Neuronal stem cell (in vitro differentiated cells): Measurements from ENCODE around the gene S100A8.

Source experiments
- DNase-seq: peaks from one replicate; pipeline ENCODE4 v3.0.0-alpha.2; 2013; ENCODE audit warnings: low spot score
- H2AFZ ChIP-seq: one replicate; pipeline ENCODE4 v1.6.1; 2013; ENCODE audit warnings: mild to moderate bottlenecking, low read length, inconsistent platforms
- H2AK5ac ChIP-seq: 2 replicates; pipeline ENCODE4 v1.6.1; 2013; ENCODE audit warnings: low read depth, mild to moderate bottlenecking, inconsistent platforms, low read length, moderate library complexity, mixed read lengths
- H2BK120ac ChIP-seq: 2 replicates; pipeline ENCODE4 v1.6.1; 2013; ENCODE audit warnings: low read depth, mild to moderate bottlenecking, inconsistent platforms, low read length, moderate library complexity, mixed read lengths
- H2BK12ac ChIP-seq: one replicate; pipeline ENCODE4 v1.6.1; 2013; ENCODE audit warnings: low read length, inconsistent platforms
- H2BK15ac ChIP-seq: 2 replicates; pipeline ENCODE4 v1.6.1; 2013; ENCODE audit warnings: mild to moderate bottlenecking, low read length, inconsistent platforms, mixed read lengths
- H2BK5ac ChIP-seq: one replicate; pipeline ENCODE4 v1.6.1; 2013; ENCODE audit warnings: inconsistent platforms, mild to moderate bottlenecking, low read length, moderate library complexity
- H3K14ac ChIP-seq: one replicate; pipeline ENCODE4 v1.6.1; 2013; ENCODE audit warnings: low read length, inconsistent platforms
- H3K18ac ChIP-seq: 2 replicates; pipeline ENCODE4 v1.6.1; 2013; ENCODE audit warnings: low read length, inconsistent platforms
- H3K23ac ChIP-seq: 2 replicates; pipeline ENCODE4 v1.6.1; 2013; ENCODE audit warnings: low read depth, mild to moderate bottlenecking, mixed read lengths, low read length, inconsistent platforms; ENCODE audit not compliant: poor library complexity
- H3K27ac ChIP-seq: replicated peaks from 3 replicates; pipeline ENCODE4 v1.5.1; 2013; ENCODE audit warnings: low read length, inconsistent platforms
- H3K27me3 ChIP-seq, 3 experiments: 2 replicates each; pipeline ENCODE4 v1.6.1; 2013; ENCODE audit warnings: low read length in 3 of 3, mild to moderate bottlenecking in 2 of 3, inconsistent platforms in 1 of 3, low read depth in 1 of 3, mixed read lengths in 1 of 3, moderate library complexity in 1 of 3; ENCODE audit not compliant: control insufficient read depth in 3 of 3, insufficient read depth in 3 of 3
- H3K36me3 ChIP-seq, 2 donors: replicated peaks in 1 of 2; 2 replicates each; pipeline ENCODE4 v1.6.1; 2013; ENCODE audit warnings: low read length in 2 of 2; ENCODE audit not compliant: control insufficient read depth in 2 of 2, insufficient read depth in 2 of 2
- H3K4ac ChIP-seq: 2 replicates; pipeline ENCODE4 v1.6.1; 2013; ENCODE audit warnings: inconsistent platforms, mild to moderate bottlenecking, low read length, moderate library complexity
- H3K4me1 ChIP-seq, 2 donors: 1 replicate in 1 of 2; 2 replicates in 1 of 2; pipeline ENCODE4 v1.6.1; 2013; ENCODE audit warnings: low read length in 2 of 2, low read depth in 1 of 2; ENCODE audit not compliant: control insufficient read depth in 2 of 2, insufficient read depth in 1 of 2
- H3K4me2 ChIP-seq: one replicate; pipeline ENCODE4 v1.6.1; 2013; ENCODE audit warnings: mild to moderate bottlenecking, low read length, inconsistent platforms; ENCODE audit not compliant: insufficient read depth, poor library complexity, severe bottlenecking
- H3K4me3 ChIP-seq, 2 donors: 2 replicates each; pipeline ENCODE4 v1.5.1; 2013; ENCODE audit warnings: low read length in 2 of 2, mild to moderate bottlenecking in 2 of 2, inconsistent platforms in 1 of 2, moderate library complexity in 1 of 2
- H3K79me1 ChIP-seq: one replicate; pipeline ENCODE4 v1.6.1; 2013; ENCODE audit warnings: low read depth, mild to moderate bottlenecking, inconsistent platforms, low read length, moderate library complexity
- H3K9ac ChIP-seq: one replicate; pipeline ENCODE4 v1.6.1; 2013; ENCODE audit warnings: mild to moderate bottlenecking, low read depth, low read length, inconsistent platforms; ENCODE audit not compliant: poor library complexity
- H3K9me3 ChIP-seq, 2 donors: replicated peaks in 1 of 2; 2 replicates each; pipeline versions ENCODE3 to v1.6.1; 2013; ENCODE audit warnings: low read length in 2 of 2, mild to moderate bottlenecking in 2 of 2, inconsistent platforms in 1 of 2, low read depth in 1 of 2, mixed read lengths in 1 of 2, moderate library complexity in 1 of 2; ENCODE audit not compliant: control insufficient read depth in 2 of 2, insufficient read depth in 1 of 2
- H4K8ac ChIP-seq: one replicate; pipeline ENCODE4 v1.6.1; 2013; ENCODE audit warnings: low read depth, mild to moderate bottlenecking, inconsistent platforms, low read length, moderate library complexity
- H4K91ac ChIP-seq: one replicate; pipeline ENCODE4 v1.6.1; 2013; ENCODE audit warnings: low read length, low read depth, mild to moderate bottlenecking, inconsistent platforms; ENCODE audit not compliant: poor library complexity
- WGBS, 2 donors: extraction: QIAGEN DNeasy Blood & Tissue Kit; methylation state at CpG; one replicate each; pipeline ENCODE4 v1.1.7; 2013; ENCODE audit warnings: missing lambda C conversion rate in 2 of 2, mixed read lengths in 1 of 2; ENCODE audit not compliant: insufficient read length in 2 of 2, insufficient replicate concordance in 1 of 2; ENCODE audit errors: extremely low coverage in 2 of 2; 5-methylcytosine and 5-hydroxymethylcytosine counted together

Gene S100A8

GRCh38 chr1:153343040-153343681, 47.7 kb downstream of the S100A8 start:
- H3K27ac ChIP-seq, result no peak overlapping the region
- no peak overlapping the region for H3K4me2 ChIP-seq
- H3K14ac ChIP-seq, result no peak overlapping the region
- H3K4me3 ChIP-seq, result no peak overlapping the region
- H3K23ac ChIP-seq, result no peak overlapping the region
- H2AFZ ChIP-seq, result no peak overlapping the region
- H3K4me1 ChIP-seq, result peaks cover 0 to 2% of the 10 kb centered on the region in 2 donors
- no peak overlapping the region for H3K9ac ChIP-seq
- H2BK15ac ChIP-seq, result no peak overlapping the region
- H3K79me1 ChIP-seq, result no peaks in the 10 kb centered on the region
- H4K8ac ChIP-seq, result no peak overlapping the region
- no peak overlapping the region for H2BK5ac ChIP-seq
- WGBS, 2 donors, result no CpG with 5 or more reads among the region's 5 CpGs
- no peaks in the 10 kb centered on the region for H3K9me3 ChIP-seq
- peaks cover 0 to 8% (median 0%) of the 10 kb centered on the region in 3 experiments for H3K27me3 ChIP-seq
- no peak overlapping the region for H2BK120ac ChIP-seq
- H3K36me3 ChIP-seq, result no peaks in the 10 kb centered on the region
- H3K18ac ChIP-seq, result no peak overlapping the region
- no peak for DNase-seq
- H2BK12ac ChIP-seq, result no peak overlapping the region
- H4K91ac ChIP-seq, result no peak overlapping the region
- H3K4ac ChIP-seq, result no peak overlapping the region
- no peak overlapping the region for H2AK5ac ChIP-seq

GRCh38 chr1:153342178-153342577, 48.7 kb downstream of the S100A8 start:
- H3K14ac ChIP-seq, result no peak overlapping the region
- H3K9me3 ChIP-seq, result no peaks in the 10 kb centered on the region
- H2AK5ac ChIP-seq, result no peak overlapping the region
- WGBS, 2 donors, result no CpG with 5 or more reads among the region's 3 CpGs
- no peak overlapping the region for H2BK12ac ChIP-seq
- H3K4me3 ChIP-seq, result no peak overlapping the region
- no peak overlapping the region for H3K4ac ChIP-seq
- no peak overlapping the region for H2BK5ac ChIP-seq
- peaks cover 0 to 2% of the 10 kb centered on the region in 2 donors for H3K4me1 ChIP-seq
- H3K79me1 ChIP-seq, result no peaks in the 10 kb centered on the region
- no peak overlapping the region for H3K4me2 ChIP-seq
- no peak overlapping the region for H3K23ac ChIP-seq
- H2BK15ac ChIP-seq, result no peak overlapping the region
- no peak overlapping the region for H4K91ac ChIP-seq
- no peak overlapping the region for H3K18ac ChIP-seq
- H2AFZ ChIP-seq, result no peak overlapping the region
- peaks cover 0 to 8% (median 0%) of the 10 kb centered on the region in 3 experiments for H3K27me3 ChIP-seq
- H2BK120ac ChIP-seq, result no peak overlapping the region
- H4K8ac ChIP-seq, result no peak overlapping the region
- H3K36me3 ChIP-seq, result no peaks in the 10 kb centered on the region
- no peak overlapping the region for H3K27ac ChIP-seq
- no peak overlapping the region for H3K9ac ChIP-seq
- no peak for DNase-seq

GRCh38 chr1:153341431-153341934, 49.4 kb downstream of the S100A8 start:
- no peak overlapping the region for H3K9ac ChIP-seq
- H3K18ac ChIP-seq, result no peak overlapping the region
- no peaks in the 10 kb centered on the region for H3K36me3 ChIP-seq
- H2AFZ ChIP-seq, result no peak overlapping the region
- H3K4me1 ChIP-seq, result peaks cover 0 to 2% of the 10 kb centered on the region in 2 donors
- no peak overlapping the region for H3K27ac ChIP-seq
- no peak overlapping the region for H3K4ac ChIP-seq
- H2BK15ac ChIP-seq, result no peak overlapping the region
- no peak overlapping the region for H4K8ac ChIP-seq
- no peak overlapping the region for H2AK5ac ChIP-seq
- no peak overlapping the region for H2BK12ac ChIP-seq
- H3K4me2 ChIP-seq, result no peak overlapping the region
- H3K23ac ChIP-seq, result no peak overlapping the region
- H3K79me1 ChIP-seq, result no peaks in the 10 kb centered on the region
- H3K27me3 ChIP-seq, result peaks cover 0 to 8% (median 0%) of the 10 kb centered on the region in 3 experiments
- no peak overlapping the region for H3K14ac ChIP-seq
- no CpG with 5 or more reads among the region's 4 CpGs for WGBS, 2 donors
- no peak for DNase-seq
- H3K9me3 ChIP-seq, result no peaks in the 10 kb centered on the region
- no peak overlapping the region for H2BK5ac ChIP-seq
- H2BK120ac ChIP-seq, result no peak overlapping the region
- no peak overlapping the region for H4K91ac ChIP-seq
- H3K4me3 ChIP-seq, result no peak overlapping the region

GRCh38 chr1:153340356-153340755, 50.5 kb downstream of the S100A8 start:
- Histone ChIP-seq H3K4me1 (peaks cover 0 to 2% of the 10 kb centered on the region in 2 donors), H3K18ac (no peak overlapping the region), H3K4me2 (no peak overlapping the region), H3K79me1 (no peaks in the 10 kb centered on the region), H2BK15ac (no peak overlapping the region), H3K9ac (no peak overlapping the region), H3K23ac (no peak overlapping the region), H2AK5ac (no peak overlapping the region), H2BK120ac (no peak overlapping the region), H3K36me3 (no peaks in the 10 kb centered on the region), H2AFZ (no peak overlapping the region), H3K4ac (no peak overlapping the region), H3K9me3 (no peaks in the 10 kb centered on the region), H3K27ac (no peak overlapping the region), H2BK5ac (no peak overlapping the region), H2BK12ac (no peak overlapping the region), H4K91ac (no peak overlapping the region), H3K4me3 (no peak overlapping the region), H4K8ac (no peak overlapping the region), H3K27me3 (peaks cover 0 to 8% (median 0%) of the 10 kb centered on the region in 3 experiments), H3K14ac (no peak overlapping the region)
- WGBS, 2 donors, result no CpG with 5 or more reads among the region's 10 CpGs
- DNase-seq, result no peak
